ENCODE results near the gene TECTB.

The TECTB gene

GRCh38 chr10:112244197-112244596, 39.0 kb upstream of the TECTB start:
- H3K4me2 ChIP-seq (ENCODE audit: low read depth, low read length, poor library complexity, severe bottlenecking): no peak overlapping the region
- no peak overlapping the region for H3K27ac ChIP-seq (ENCODE audit: low read depth, low read length)
- H3K9me2 ChIP-seq (replicated peaks; ENCODE audit: insufficient read depth, low read length): no peaks in the 10 kb centered on the region
- H3F3A ChIP-seq (ENCODE audit: insufficient read depth): no peaks in the 10 kb centered on the region
- H4K20me1 ChIP-seq (ENCODE audit: low read depth, low read length): no peaks in the 10 kb centered on the region
- H3K9me3 ChIP-seq (ENCODE audit: insufficient read depth, low read length): peaks cover 20% of the 10 kb centered on the region; the same call in 1 of the 2 replicates
- no peaks in the 10 kb centered on the region for H3K79me2 ChIP-seq (ENCODE audit: insufficient read depth, low read length)
- H2AFZ ChIP-seq (ENCODE audit: low read depth, low read length, severe bottlenecking): no peak overlapping the region
- H3K4me3 ChIP-seq (ENCODE audit: insufficient read depth, low read length, poor library complexity, severe bottlenecking): no peak overlapping the region
- H3K27me3 ChIP-seq (ENCODE audit: low read length): no peaks in the 10 kb centered on the region
- H3K9ac ChIP-seq (ENCODE audit: low read length): no peak overlapping the region
- TF ChIP-seq EZH2phosphoT487 (conservative IDR thresholded peaks at IDR 0.05; ENCODE audit: low read length): no peak
- TF ChIP-seq CTCF (IDR thresholded peaks at IDR 0.05; ENCODE audit: insufficient read depth, low read length, poor library complexity, severe bottlenecking): no peak
- H3K36me3 ChIP-seq (ENCODE audit: low read length): no peaks in the 10 kb centered on the region

GRCh38 chr10:112247791-112248190, 35.4 kb upstream of the TECTB start:
- Histone ChIP-seq H3K79me2 (ENCODE audit: insufficient read depth, low read length) (no peaks in the 10 kb centered on the region), H3K4me3 (ENCODE audit: insufficient read depth, low read length, poor library complexity, severe bottlenecking) (no peak overlapping the region), H3K9me3 (ENCODE audit: insufficient read depth, low read length) (0 out of 2 replicates have a peak, but pooled peaks cover 6% of the 10 kb centered on the region), H3K4me2 (ENCODE audit: low read depth, low read length, poor library complexity, severe bottlenecking) (no peak overlapping the region), H3F3A (ENCODE audit: insufficient read depth) (no peaks in the 10 kb centered on the region), H4K20me1 (ENCODE audit: low read depth, low read length) (no peaks in the 10 kb centered on the region), H3K27me3 (ENCODE audit: low read length) (no peaks in the 10 kb centered on the region), H3K9me2 (replicated peaks; ENCODE audit: insufficient read depth, low read length) (no peaks in the 10 kb centered on the region), H2AFZ (ENCODE audit: low read depth, low read length, severe bottlenecking) (no peak overlapping the region), H3K27ac (ENCODE audit: low read depth, low read length) (no peak overlapping the region), H3K36me3 (ENCODE audit: low read length) (no peaks in the 10 kb centered on the region), H3K9ac (ENCODE audit: low read length) (no peak overlapping the region)
- no peak for TF ChIP-seq EZH2phosphoT487 (conservative IDR thresholded peaks at IDR 0.05; ENCODE audit: low read length)
- TF ChIP-seq CTCF (IDR thresholded peaks at IDR 0.05; ENCODE audit: insufficient read depth, low read length, poor library complexity, severe bottlenecking): no peak

- H2AFZ ChIP-seq (ENCODE audit: low read depth, low read length, severe bottlenecking): no peak overlapping the region
- H3K27ac ChIP-seq (ENCODE audit: low read depth, low read length): no peak overlapping the region
- H3F3A ChIP-seq (ENCODE audit: insufficient read depth): no peaks in the 10 kb centered on the region
- no peak overlapping the region for H3K4me3 ChIP-seq (ENCODE audit: insufficient read depth, low read length, poor library complexity, severe bottlenecking)
- 0 out of 2 replicates have a peak, but pooled peaks cover 3% of the 10 kb centered on the region for H3K9me3 ChIP-seq (ENCODE audit: insufficient read depth, low read length)
- H3K36me3 ChIP-seq (ENCODE audit: low read length): no peaks in the 10 kb centered on the region
- no peak for TF ChIP-seq EZH2phosphoT487 (conservative IDR thresholded peaks at IDR 0.05; ENCODE audit: low read length)
- no peak for TF ChIP-seq CTCF (IDR thresholded peaks at IDR 0.05; ENCODE audit: insufficient read depth, low read length, poor library complexity, severe bottlenecking)
- H3K4me2 ChIP-seq (ENCODE audit: low read depth, low read length, poor library complexity, severe bottlenecking): no peak overlapping the region
- no peaks in the 10 kb centered on the region for H3K79me2 ChIP-seq (ENCODE audit: insufficient read depth, low read length)
- no peaks in the 10 kb centered on the region for H3K27me3 ChIP-seq (ENCODE audit: low read length)
- H4K20me1 ChIP-seq (ENCODE audit: low read depth, low read length): no peaks in the 10 kb centered on the region
- no peaks in the 10 kb centered on the region for H3K9me2 ChIP-seq (replicated peaks; ENCODE audit: insufficient read depth, low read length)
- no peak overlapping the region for H3K9ac ChIP-seq (ENCODE audit: low read length)
Observed at GRCh38 chr10:112248584-112249295, 34.5 kb upstream of the TECTB start.

Data from SU-DHL-6 (cell line).